PC-3 (cell line): ENCODE measurements around the gene MECR. TPM values are rescaled to one million over a fixed set of nuclear protein-coding genes. Genes with fewer than 3 reads are reported as not detected.
"Not testable (repeated sequence)": the region's sequence is repeated elsewhere in the genome, so short reads cannot be mapped to it uniquely, and the experiment has no call there.

Experiments used
- ATAC-seq: fragments of 200-7000 bp; cut with Tn5 transposase; 2 replicates; pipeline ENCODE4 v1.9.1; 2020; ENCODE audit warnings: mild to moderate bottlenecking, moderate library complexity
- BruUV-seq: library from RNA; stranded (reverse); fragments of 400-500 nt; replicated peaks from 2 replicates; lab custom pipeline; 2021; lab: Mats Ljungman, UMichigan
- CTCF ChIA-PET: fragments of 300-600 bp; sonication (Branson Sonifier 250); formaldehyde crosslinking; loops from one replicate; lab custom pipeline; 2022; ENCODE audit warnings: antibody characterized with exemption; lab: Charles Lee
- POLR2A ChIA-PET: fragments of 300-600 bp; sonication (Branson Sonifier 250); formaldehyde crosslinking; loops from one replicate; lab custom pipeline; 2022; ENCODE audit warnings: antibody characterized with exemption; ENCODE audit not compliant: unreplicated experiment; lab: Charles Lee
- DNase-seq: peaks from one replicate; pipeline ENCODE4 v3.0.0-alpha.2; 2015
- H2AFZ ChIP-seq: fragments of 300-600 bp; sonication (generic); 2 replicates; pipeline ENCODE4 v1.6.0; 2016; ENCODE audit warnings: antibody characterized with exemption, low read length
- H3F3A ChIP-seq: fragments of 300-600 bp; sonication (generic); one replicate; pipeline ENCODE4 v1.6.0; 2017; ENCODE audit warnings: antibody characterized with exemption, low read length, control low read depth, mild to moderate bottlenecking; ENCODE audit not compliant: unreplicated experiment
- H3K27ac ChIP-seq: fragments of 300-600 bp; sonication (generic); 2 replicates; pipeline ENCODE4 v1.5.1; 2016; ENCODE audit warnings: mild to moderate bottlenecking, low read length
- H3K27me3 ChIP-seq: fragments of 300-600 bp; sonication (generic); 2 replicates; pipeline ENCODE4 v1.6.1; 2016; ENCODE audit warnings: low read length, mixed read lengths
- H3K36me3 ChIP-seq: fragments of 300-600 bp; sonication (generic); 2 replicates; pipeline ENCODE4 v1.6.1; 2016; ENCODE audit warnings: low read depth, mixed run types, low read length, mixed read lengths
- H3K4me1 ChIP-seq: fragments of 300-600 bp; sonication (generic); 2 replicates; pipeline ENCODE4 v1.5.1; 2016; ENCODE audit warnings: low read length; ENCODE audit not compliant: insufficient read depth
- H3K4me2 ChIP-seq: fragments of 300-600 bp; sonication (generic); 2 replicates; pipeline ENCODE4 v1.6.0; 2016; ENCODE audit warnings: low read length
- H3K4me3 ChIP-seq: fragments of 300-600 bp; sonication (generic); 2 replicates; pipeline ENCODE4 v1.5.1; 2016; ENCODE audit warnings: mild to moderate bottlenecking, low read length, mixed read lengths
- H3K79me2 ChIP-seq: fragments of 300-600 bp; sonication (generic); 2 replicates; pipeline ENCODE4 v1.6.1; 2017; ENCODE audit warnings: low read length, mixed read lengths
- H3K9ac ChIP-seq: fragments of 300-600 bp; sonication (generic); 2 replicates; pipeline ENCODE4 v1.6.0; 2016; ENCODE audit warnings: mild to moderate bottlenecking, low read length
- H3K9me2 ChIP-seq: fragments of 300-600 bp; sonication (generic); replicated peaks from 2 replicates; pipeline ENCODE4 v1.6.1; 2016; ENCODE audit warnings: mixed run types, low read length, mixed read lengths
- H3K9me3 ChIP-seq: fragments of 300-600 bp; sonication (generic); 2 replicates; pipeline ENCODE4 v1.6.1; 2016; ENCODE audit warnings: low read length, mixed read lengths
- H4K20me1 ChIP-seq: fragments of 300-600 bp; sonication (generic); 2 replicates; pipeline ENCODE4 v1.6.1; 2016; ENCODE audit warnings: low read length, mixed read lengths
- EZH2 ChIP-seq: fragments of 300-600 bp; sonication (generic); IDR thresholded peaks from one replicate; pipeline ENCODE4 v1.6.1; 2017; ENCODE audit warnings: antibody characterized with exemption, mild to moderate bottlenecking, low read length; ENCODE audit not compliant: unreplicated experiment
- EZH2phosphoT487 ChIP-seq: fragments of 300-600 bp; sonication (generic); IDR thresholded peaks from 2 replicates; pipeline ENCODE4 v1.6.1; 2018; ENCODE audit warnings: mild to moderate bottlenecking, antibody characterized with exemption, low read length, borderline replicate concordance
- intact Hi-C: fragments of 100-400 bp; cut with micrococcal nuclease; formaldehyde crosslinking; loops from 2 replicates; pipeline ENCODE4 v1.9.0; 2023
- total RNA-seq: library from RNA; depleted of rRNA; stranded (reverse); fragments of >200 nt; gene quantifications from 2 replicates; pipeline ENCODE4 v1.2.3, GENCODE V29; 2014
- TF ChIP-seq, protein P1 (sequence below): fragments of 300-600 bp; sonication (generic); conservative IDR thresholded peaks from 2 replicates; pipeline ENCODE4 v1.5.1; 2017; ENCODE audit warnings: antibody characterized with exemption, low read depth, mild to moderate bottlenecking, low read length

The MECR gene
- total RNA-seq, 1 experiment from 2014 or later, result 30.5 TPM

DNA sequence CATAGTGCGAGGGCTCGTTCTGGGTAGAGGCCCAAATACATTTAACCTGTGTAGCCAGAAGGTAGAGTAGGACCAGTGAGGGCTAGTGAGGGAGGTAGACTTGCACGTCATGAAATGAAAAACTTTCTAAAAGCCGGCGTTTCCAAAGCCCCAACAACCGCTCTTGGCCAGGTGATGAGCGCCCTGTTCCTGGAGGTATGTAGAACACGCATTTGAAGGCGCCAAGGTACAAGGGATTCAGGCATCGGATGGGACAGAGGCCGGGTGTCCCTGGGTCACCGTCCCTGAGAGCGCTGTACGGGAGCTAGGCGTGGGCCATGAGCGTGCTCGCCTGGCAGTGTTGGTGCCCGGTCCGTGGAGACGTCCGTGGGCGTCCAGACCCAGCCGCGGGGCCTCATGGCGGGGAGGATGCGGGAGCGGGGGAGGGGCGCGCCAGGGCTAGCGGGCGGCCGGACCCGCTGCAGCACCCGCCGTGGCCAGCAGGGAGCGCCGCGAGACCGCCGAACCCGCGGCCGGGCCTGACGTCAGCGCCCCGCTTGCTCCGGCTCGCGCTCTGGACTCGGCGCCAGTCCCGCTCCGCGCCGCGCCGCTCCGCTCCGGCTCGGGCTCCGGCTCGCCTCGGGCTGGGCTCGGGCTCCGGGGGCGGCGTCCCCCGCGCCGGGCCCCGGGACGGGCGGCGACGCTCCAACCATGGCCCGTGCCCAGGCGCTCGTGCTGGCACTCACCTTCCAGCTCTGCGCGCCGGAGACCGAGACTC, 5.4 kb upstream of the MECR start, which contains the start of gene PTPRU:
PTPRU (plus strand) TSS at position 568 of the 757 bp plus-strand sequence; CDS start at position 691, 123 bp downstream.
- no peak for TF ChIP-seq EZH2
- TF ChIP-seq, protein P1, sequence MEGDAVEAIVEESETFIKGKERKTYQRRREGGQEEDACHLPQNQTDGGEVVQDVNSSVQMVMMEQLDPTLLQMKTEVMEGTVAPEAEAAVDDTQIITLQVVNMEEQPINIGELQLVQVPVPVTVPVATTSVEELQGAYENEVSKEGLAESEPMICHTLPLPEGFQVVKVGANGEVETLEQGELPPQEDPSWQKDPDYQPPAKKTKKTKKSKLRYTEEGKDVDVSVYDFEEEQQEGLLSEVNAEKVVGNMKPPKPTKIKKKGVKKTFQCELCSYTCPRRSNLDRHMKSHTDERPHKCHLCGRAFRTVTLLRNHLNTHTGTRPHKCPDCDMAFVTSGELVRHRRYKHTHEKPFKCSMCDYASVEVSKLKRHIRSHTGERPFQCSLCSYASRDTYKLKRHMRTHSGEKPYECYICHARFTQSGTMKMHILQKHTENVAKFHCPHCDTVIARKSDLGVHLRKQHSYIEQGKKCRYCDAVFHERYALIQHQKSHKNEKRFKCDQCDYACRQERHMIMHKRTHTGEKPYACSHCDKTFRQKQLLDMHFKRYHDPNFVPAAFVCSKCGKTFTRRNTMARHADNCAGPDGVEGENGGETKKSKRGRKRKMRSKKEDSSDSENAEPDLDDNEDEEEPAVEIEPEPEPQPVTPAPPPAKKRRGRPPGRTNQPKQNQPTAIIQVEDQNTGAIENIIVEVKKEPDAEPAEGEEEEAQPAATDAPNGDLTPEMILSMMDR, result peak; percentile 56
- Histone ChIP-seq H3K9me3 (no peaks in the 10 kb centered on the region), H3K4me1 (peaks cover 24% of the 10 kb centered on the region), H3K9ac (peak within 1 kb of the TSS; percentile 60), H3K4me2 (peak within 1 kb of the TSS; percentile 85), H3K4me3 (peak within 1 kb of the TSS; percentile 90), H3K36me3 (no peaks in the 10 kb centered on the region), H2AFZ (peak within 1 kb of the TSS; percentile 83), H4K20me1 (no peaks in the 10 kb centered on the region), H3K27me3 (no peaks in the 10 kb centered on the region), H3K79me2 (peaks cover 32% of the 10 kb centered on the region), H3F3A (no peaks in the 10 kb centered on the region), H3K27ac (no peak within 1 kb of the TSS), H3K9me2 (no peaks in the 10 kb centered on the region)
- POLR2A ChIA-PET, result no interaction called here
- ATAC-seq (peak; percentile 52), DNase-seq (peak; percentile 80)
- intact Hi-C loops, result loop anchor here (5.0 to 10.0 kb wide), 7 partner anchors 336 to 1481 kb away; no protein-coding TSS in a partner anchor
- BruUV-seq, result no TSS peak
- CTCF ChIA-PET, result interaction anchor here (0.5 to 1.0 kb wide), 2 partner anchors 453 to 1144 kb away, joined by 3 to 4 read pairs; no protein-coding TSS in a partner anchor

DNA sequence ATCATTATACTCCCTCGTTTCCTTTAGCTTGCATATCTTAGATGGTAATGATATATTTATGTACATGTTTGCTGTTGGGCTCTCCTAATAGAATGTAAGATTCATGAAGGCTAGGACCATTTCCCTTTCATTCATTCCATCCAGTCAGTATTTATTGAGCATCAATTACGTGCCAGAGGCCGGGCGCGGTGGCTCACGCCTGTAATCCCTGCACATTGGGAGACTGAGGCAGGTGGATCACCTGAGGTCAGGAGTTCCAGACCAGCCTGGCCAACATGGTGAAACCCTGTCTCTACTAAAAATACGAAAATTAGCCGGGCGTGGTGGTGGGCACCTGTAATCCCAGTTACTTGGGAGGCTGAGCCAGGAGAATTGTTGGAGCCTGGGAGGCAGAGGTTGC, 4.1 kb upstream of the MECR start:
- intact Hi-C loops, result loop anchor here (5.0 to 10.0 kb wide), 7 partner anchors 337 to 1482 kb away; no protein-coding TSS in a partner anchor
- BruUV-seq, DNase-seq, H3K9me2 ChIP-seq, H3K9me3 ChIP-seq, H3K4me3 ChIP-seq, H3K9ac ChIP-seq, H3K4me2 ChIP-seq, ATAC-seq, H3K27me3 ChIP-seq, CTCF ChIA-PET, H3K27ac ChIP-seq, H3F3A ChIP-seq, H2AFZ ChIP-seq, H3K36me3 ChIP-seq, H4K20me1 ChIP-seq: not testable (repeated sequence)
- H3K79me2 ChIP-seq, result peaks cover 30% of the 10 kb centered on the region
- peaks cover 20% of the 10 kb centered on the region for H3K4me1 ChIP-seq
- POLR2A ChIA-PET, result interaction anchor here (0.7 kb wide), 1 partner anchor 877 kb away, joined by 3 read pairs; no protein-coding TSS in a partner anchor

DNA sequence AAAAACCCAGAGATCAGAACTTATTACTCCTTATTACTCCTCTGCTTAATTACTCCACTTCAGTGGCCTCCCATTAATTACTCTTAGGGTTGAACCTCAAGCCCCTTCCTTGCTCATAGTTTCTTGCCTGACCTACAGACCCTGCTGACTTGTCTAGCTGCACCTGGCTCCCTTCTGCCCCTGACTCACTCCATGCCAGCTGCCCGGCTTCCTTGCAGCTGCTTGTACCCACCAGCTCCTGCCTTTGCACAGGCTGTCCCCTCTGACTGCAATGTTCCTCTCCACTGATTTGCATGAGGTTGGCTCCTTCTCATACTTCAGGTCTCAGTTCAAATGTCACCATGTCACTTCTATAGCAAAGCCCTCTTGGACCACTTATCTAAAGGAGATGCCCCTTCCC, 3.7 kb upstream of the MECR start:
- ChIA-PET POLR2A (interaction anchor here (0.7 kb wide), 1 partner anchor 877 kb away, joined by 3 read pairs; no protein-coding TSS in a partner anchor), CTCF (interaction anchor here (0.6 kb wide), 1 partner anchor 352 kb away, joined by 3 read pairs; no protein-coding TSS in a partner anchor)
- ATAC-seq (no peak), DNase-seq (no peak)
- Histone ChIP-seq H3K9ac (no peak overlapping the region), H3K27ac (no peak overlapping the region), H4K20me1 (no peaks in the 10 kb centered on the region), H3K4me1 (peaks cover 20% of the 10 kb centered on the region), H3K27me3 (no peaks in the 10 kb centered on the region), H3K4me2 (no peak overlapping the region), H3K9me2 (no peaks in the 10 kb centered on the region), H3F3A (no peaks in the 10 kb centered on the region), H3K4me3 (no peak overlapping the region), H3K9me3 (no peaks in the 10 kb centered on the region), H3K36me3 (no peaks in the 10 kb centered on the region), H3K79me2 (peaks cover 30% of the 10 kb centered on the region), H2AFZ (no peak overlapping the region)
- TF ChIP-seq EZH2phosphoT487, result no peak
- TF ChIP-seq, protein P1, result no peak
- no peak for TF ChIP-seq EZH2
- BruUV-seq, result no TSS peak
- intact Hi-C loops, result loop anchor here (10.0 kb wide), 2 partner anchors 410 to 880 kb away; no protein-coding TSS in a partner anchor
